Stimulated activated CD4-positive, alpha-beta T cell treated with anti-CD3 and anti-CD28 coated beads, Interleukin-4, amount 100 ng/mL, for 1 hour (primary cell): ENCODE results near the gene SCN10A.

ENCODE experiments used
- DNase-seq: peaks from one replicate; pipeline ENCODE4 v3.0.0-alpha.2; 2020

SCN10A gene

GRCh38 chr3:38717355-38718240 is 98.4 kb downstream of the SCN10A start:
- no peak for DNase-seq

- DNase-seq = no peak
These were observed 102.9 kb downstream of the SCN10A start for GRCh38 chr3:38713121-38713520.

- no peak for DNase-seq
These were observed 104.7 kb downstream of the SCN10A start for GRCh38 chr3:38711321-38711720.

- no peak for DNase-seq
These were observed 108.3 kb downstream of the SCN10A start for GRCh38 chr3:38707730-38708129.

GRCh38 chr3:38706961-38707360 is 109.1 kb downstream of the SCN10A start:
- no peak for DNase-seq

- no peak for DNase-seq
These were observed 113.8 kb downstream of the SCN10A start for GRCh38 chr3:38702231-38702630.

GRCh38 chr3:38698760-38699159 is 117.3 kb downstream of the SCN10A start:
- no peak for DNase-seq

GRCh38 chr3:38698061-38698460 is 118.0 kb downstream of the SCN10A start:
- no peak for DNase-seq

GRCh38 chr3:38696034-38696433 is 120.0 kb downstream of the SCN10A start:
- no peak for DNase-seq

GRCh38 chr3:38690185-38690584 is 125.8 kb downstream of the SCN10A start:
- no peak for DNase-seq

- no peak for DNase-seq
These were observed 126.2 kb downstream of the SCN10A start for GRCh38 chr3:38689774-38690173.

- no peak for DNase-seq
These were observed 126.7 kb downstream of the SCN10A start for GRCh38 chr3:38689346-38689745.

GRCh38 chr3:38687321-38687720 is 128.7 kb downstream of the SCN10A start:
- no peak for DNase-seq

GRCh38 chr3:38684546-38684945 is 131.5 kb downstream of the SCN10A start:
- no peak for DNase-seq

- no peak for DNase-seq
These were observed 146.3 kb downstream of the SCN10A start for GRCh38 chr3:38669668-38670067.

GRCh38 chr3:38662544-38662943 is 153.5 kb downstream of the SCN10A start:
- no peak for DNase-seq

- no peak for DNase-seq
These were observed 157.2 kb downstream of the SCN10A start for GRCh38 chr3:38658841-38659240.

GRCh38 chr3:38657369-38657768 is 158.6 kb downstream of the SCN10A start:
- no peak for DNase-seq

- DNase-seq = no peak
These were observed 160.2 kb downstream of the SCN10A start for GRCh38 chr3:38655708-38656300.

- no peak for DNase-seq
These were observed 162.1 kb downstream of the SCN10A start for GRCh38 chr3:38653685-38654537.

- no peak for DNase-seq
These were observed 163.1 kb downstream of the SCN10A start for GRCh38 chr3:38652934-38653333.

- DNase-seq = peak; percentile 68
These were observed 164.7 kb downstream of the SCN10A start for GRCh38 chr3:38651153-38651789.
